ENCODE results near the gene ZFC3H1. TPM values are rescaled to one million over a fixed set of nuclear protein-coding genes. Genes with fewer than 3 reads are reported as not detected.
"Not testable (repeated sequence)": the region's sequence is repeated elsewhere in the genome, so short reads cannot be mapped to it uniquely, and the experiment has no call there.

The ZFC3H1 gene
- total RNA-seq, 6 experiments from 2014 or later: 23.4 to 32.5 (median 30.5) TPM

DNA sequence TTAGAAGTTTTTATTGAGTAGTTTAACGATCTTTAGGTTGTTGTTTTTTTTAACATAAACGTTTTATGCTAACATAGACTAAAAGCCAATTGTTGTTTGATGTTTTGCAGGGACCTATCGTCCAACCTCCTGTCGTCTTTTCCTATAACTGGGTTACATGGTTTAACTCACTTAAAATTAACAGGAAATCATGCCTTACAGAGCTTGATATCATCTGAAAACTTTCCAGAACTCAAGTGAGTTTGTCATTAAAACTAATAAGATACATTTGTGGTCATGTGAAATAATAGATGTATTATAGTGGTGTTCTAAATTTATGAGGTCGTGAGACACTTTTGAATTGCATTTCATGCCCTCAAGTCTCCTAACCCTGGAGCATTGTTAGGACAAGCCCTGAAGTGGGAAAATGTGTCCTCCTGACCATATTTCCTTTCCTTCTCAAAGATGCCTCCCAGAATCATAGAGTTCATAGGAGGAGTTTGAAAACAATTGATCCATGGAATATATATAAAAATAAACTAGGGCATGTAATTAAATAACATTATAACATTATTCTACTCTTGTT lies 84.9 kb downstream of the ZFC3H1 start:
- Mint-ChIP-seq H3K9me3 (no peaks in the 10 kb centered on the region), H3K4me1 (ENCODE audit: low read depth) (peaks cover 16% of the 10 kb centered on the region), H3K36me3 (ENCODE audit: low read depth) (no peaks in the 10 kb centered on the region), H3K27me3 (ENCODE audit: insufficient read depth) (peaks cover 4% of the 10 kb centered on the region), H3K4me3 (no peak overlapping the region), H3K27ac (no peak overlapping the region)
- TF ChIP-seq, protein P1, sequence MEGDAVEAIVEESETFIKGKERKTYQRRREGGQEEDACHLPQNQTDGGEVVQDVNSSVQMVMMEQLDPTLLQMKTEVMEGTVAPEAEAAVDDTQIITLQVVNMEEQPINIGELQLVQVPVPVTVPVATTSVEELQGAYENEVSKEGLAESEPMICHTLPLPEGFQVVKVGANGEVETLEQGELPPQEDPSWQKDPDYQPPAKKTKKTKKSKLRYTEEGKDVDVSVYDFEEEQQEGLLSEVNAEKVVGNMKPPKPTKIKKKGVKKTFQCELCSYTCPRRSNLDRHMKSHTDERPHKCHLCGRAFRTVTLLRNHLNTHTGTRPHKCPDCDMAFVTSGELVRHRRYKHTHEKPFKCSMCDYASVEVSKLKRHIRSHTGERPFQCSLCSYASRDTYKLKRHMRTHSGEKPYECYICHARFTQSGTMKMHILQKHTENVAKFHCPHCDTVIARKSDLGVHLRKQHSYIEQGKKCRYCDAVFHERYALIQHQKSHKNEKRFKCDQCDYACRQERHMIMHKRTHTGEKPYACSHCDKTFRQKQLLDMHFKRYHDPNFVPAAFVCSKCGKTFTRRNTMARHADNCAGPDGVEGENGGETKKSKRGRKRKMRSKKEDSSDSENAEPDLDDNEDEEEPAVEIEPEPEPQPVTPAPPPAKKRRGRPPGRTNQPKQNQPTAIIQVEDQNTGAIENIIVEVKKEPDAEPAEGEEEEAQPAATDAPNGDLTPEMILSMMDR (IDR thresholded peaks at IDR 0.05): no peak
- no peak for DNase-seq

DNA sequence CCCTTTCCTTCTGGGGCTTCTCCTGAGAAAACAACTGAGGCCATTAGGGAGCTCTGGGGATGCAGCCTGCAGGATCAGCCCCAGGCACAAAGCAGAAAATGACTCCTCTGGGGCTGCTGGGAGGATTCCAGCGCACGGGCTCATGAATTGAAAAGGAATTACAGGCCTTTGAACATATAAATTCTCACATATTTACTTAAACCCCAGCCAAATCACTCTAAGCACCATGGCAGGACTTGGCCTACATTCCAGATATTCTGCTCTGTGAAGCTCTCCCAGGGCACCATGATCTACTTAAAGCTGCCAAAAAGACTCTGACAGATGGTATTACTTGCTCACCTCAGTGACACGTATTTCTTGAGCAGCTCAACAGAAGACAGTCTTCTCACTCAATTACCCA lies 87.2 kb downstream of the ZFC3H1 start:
- H3K27me3 Mint-ChIP-seq (ENCODE audit: insufficient read depth): peaks cover 5% of the 10 kb centered on the region
- no peak overlapping the region for H3K4me3 Mint-ChIP-seq
- no peak for DNase-seq
- no peaks in the 10 kb centered on the region for H3K9me3 Mint-ChIP-seq
- peaks cover 22% of the 10 kb centered on the region for H3K4me1 Mint-ChIP-seq (ENCODE audit: low read depth)
- H3K27ac Mint-ChIP-seq: no peak overlapping the region
- TF ChIP-seq, protein P1 (IDR thresholded peaks at IDR 0.05): no peak
- no peaks in the 10 kb centered on the region for H3K36me3 Mint-ChIP-seq (ENCODE audit: low read depth)

DNA sequence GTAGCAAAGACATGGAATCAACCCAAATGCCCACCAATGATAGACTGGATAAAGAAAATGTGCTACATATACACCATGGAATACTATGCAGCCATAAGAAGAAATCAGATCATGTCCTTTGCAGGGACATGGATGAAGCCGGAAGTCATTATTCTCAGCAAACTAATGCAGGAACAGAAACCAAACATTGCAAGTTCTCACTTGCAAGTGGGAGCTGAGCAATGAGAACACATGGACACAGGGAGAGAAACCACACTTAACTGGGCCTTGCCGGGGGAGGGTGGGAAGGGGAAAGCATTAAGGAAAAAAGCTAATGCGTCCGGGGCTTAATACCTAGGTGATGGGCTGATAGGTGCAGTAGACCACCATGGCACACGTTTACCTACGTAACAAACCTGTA lies 93.8 kb downstream of the ZFC3H1 start:
- Mint-ChIP-seq H3K4me1 (ENCODE audit: low read depth) (peaks cover 40% of the 10 kb centered on the region), H3K27me3 (ENCODE audit: insufficient read depth) (peaks cover 11% of the 10 kb centered on the region)
- not testable (repeated sequence) for DNase-seq; H3K9me3 Mint-ChIP-seq; H3K4me3 Mint-ChIP-seq; H3K36me3 Mint-ChIP-seq (ENCODE audit: low read depth); H3K27ac Mint-ChIP-seq

DNA sequence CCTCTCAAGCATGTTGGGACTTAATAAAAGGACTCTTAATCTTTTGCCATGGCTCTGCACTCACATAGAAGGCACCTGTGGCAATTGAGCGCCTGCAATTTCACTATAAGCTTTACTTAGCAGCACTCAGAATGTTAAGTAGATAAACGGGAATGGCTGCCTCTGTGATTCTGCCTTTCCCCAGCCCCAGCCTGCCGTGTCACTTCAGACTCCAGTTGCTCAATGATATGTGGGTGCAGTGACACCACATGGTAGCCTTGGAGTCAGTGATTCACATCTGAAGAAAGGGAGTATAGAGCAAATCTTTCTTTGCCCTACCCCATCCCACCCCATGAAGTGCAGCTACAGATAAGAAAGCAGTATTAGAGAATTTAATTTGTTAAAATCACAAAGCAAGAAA lies 96.1 kb downstream of the ZFC3H1 start:
- peak; percentile 19 for DNase-seq
- no peaks in the 10 kb centered on the region; the same call in 1 of the 2 replicates for H3K9me3 Mint-ChIP-seq
- peaks cover 27% of the 10 kb centered on the region for H3K4me1 Mint-ChIP-seq (ENCODE audit: low read depth)
- no peaks in the 10 kb centered on the region for H3K36me3 Mint-ChIP-seq (ENCODE audit: low read depth)
- peaks cover 8% of the 10 kb centered on the region for H3K27me3 Mint-ChIP-seq (ENCODE audit: insufficient read depth)
- H3K27ac Mint-ChIP-seq: no peak overlapping the region
- TF ChIP-seq, protein P1 (IDR thresholded peaks at IDR 0.05): no peak
- no peak overlapping the region for H3K4me3 Mint-ChIP-seq

DNA sequence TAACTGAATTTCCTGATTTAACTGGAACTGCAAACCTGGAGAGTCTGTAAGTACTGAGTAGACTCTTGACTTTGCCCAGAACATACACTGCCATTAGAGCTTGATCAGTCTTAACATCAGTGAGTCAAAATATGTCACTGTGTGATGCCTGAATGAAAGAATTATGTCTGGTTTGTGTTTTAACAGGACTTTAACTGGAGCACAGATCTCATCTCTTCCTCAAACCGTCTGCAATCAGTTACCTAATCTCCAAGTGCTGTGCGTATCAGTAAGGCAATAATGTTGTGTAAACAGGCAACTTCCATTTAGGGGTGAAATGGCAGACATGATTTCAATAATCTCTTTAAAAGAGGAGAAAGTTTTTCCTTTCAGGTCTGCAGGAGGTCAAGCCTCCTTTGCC lies 97.0 kb downstream of the ZFC3H1 start:
- H3K4me1 Mint-ChIP-seq (ENCODE audit: low read depth): peaks cover 27% of the 10 kb centered on the region
- peaks cover 7% of the 10 kb centered on the region for H3K27me3 Mint-ChIP-seq (ENCODE audit: insufficient read depth)
- DNase-seq: no peak
- no peaks in the 10 kb centered on the region for H3K36me3 Mint-ChIP-seq (ENCODE audit: low read depth)
- TF ChIP-seq, protein P1 (IDR thresholded peaks at IDR 0.05): no peak
- no peak overlapping the region for H3K4me3 Mint-ChIP-seq
- no peak overlapping the region for H3K27ac Mint-ChIP-seq
- H3K9me3 Mint-ChIP-seq: no peaks in the 10 kb centered on the region; the same call in 1 of the 2 replicates

DNA sequence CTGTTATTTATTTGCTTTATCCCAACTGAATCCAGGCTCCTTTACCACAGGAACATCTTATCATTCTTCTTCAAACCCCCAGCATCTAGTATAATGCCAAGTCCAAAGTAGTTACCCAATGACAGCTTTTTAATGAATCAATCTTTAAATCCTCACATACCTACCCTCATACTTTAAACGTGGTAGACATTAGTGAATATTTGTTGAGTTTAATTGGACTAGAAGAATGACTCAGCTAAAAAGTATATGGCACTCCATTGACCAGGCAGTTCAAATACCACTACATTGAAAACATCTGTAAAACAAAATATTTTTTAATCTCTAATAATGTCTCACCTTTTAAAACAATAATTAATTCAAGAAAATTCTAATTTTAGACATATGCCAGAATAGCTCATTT lies 98.1 kb downstream of the ZFC3H1 start:
- Mint-ChIP-seq H3K4me3 (no peak overlapping the region), H3K27ac (no peak overlapping the region; the same call in 1 of the 2 replicates), H3K4me1 (ENCODE audit: low read depth) (peaks cover 27% of the 10 kb centered on the region), H3K9me3 (no peaks in the 10 kb centered on the region; the same call in 1 of the 2 replicates), H3K27me3 (ENCODE audit: insufficient read depth) (peaks cover 7% of the 10 kb centered on the region), H3K36me3 (ENCODE audit: low read depth) (no peaks in the 10 kb centered on the region)
- TF ChIP-seq, protein P1 (IDR thresholded peaks at IDR 0.05): no peak
- DNase-seq: no peak

Measured in HFFc6 (cell line).